ENCODE data around the gene PKN2. TPM values are rescaled to one million over a fixed set of nuclear protein-coding genes. Genes with fewer than 3 reads are reported as not detected.

Gene PKN2
- total RNA-seq, 1 experiment from 2014 or later, result 33.4 TPM

GRCh38 chr1:88655685-88656299 is 28.3 kb upstream of the PKN2 start:
- H3K4me3 Mint-ChIP-seq (ENCODE audit: unreplicated experiment), result no peak overlapping the region
- TF ChIP-seq, protein P1, sequence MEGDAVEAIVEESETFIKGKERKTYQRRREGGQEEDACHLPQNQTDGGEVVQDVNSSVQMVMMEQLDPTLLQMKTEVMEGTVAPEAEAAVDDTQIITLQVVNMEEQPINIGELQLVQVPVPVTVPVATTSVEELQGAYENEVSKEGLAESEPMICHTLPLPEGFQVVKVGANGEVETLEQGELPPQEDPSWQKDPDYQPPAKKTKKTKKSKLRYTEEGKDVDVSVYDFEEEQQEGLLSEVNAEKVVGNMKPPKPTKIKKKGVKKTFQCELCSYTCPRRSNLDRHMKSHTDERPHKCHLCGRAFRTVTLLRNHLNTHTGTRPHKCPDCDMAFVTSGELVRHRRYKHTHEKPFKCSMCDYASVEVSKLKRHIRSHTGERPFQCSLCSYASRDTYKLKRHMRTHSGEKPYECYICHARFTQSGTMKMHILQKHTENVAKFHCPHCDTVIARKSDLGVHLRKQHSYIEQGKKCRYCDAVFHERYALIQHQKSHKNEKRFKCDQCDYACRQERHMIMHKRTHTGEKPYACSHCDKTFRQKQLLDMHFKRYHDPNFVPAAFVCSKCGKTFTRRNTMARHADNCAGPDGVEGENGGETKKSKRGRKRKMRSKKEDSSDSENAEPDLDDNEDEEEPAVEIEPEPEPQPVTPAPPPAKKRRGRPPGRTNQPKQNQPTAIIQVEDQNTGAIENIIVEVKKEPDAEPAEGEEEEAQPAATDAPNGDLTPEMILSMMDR (IDR thresholded peaks at IDR 0.05; ENCODE audit: insufficient read depth in 1 of 2, low read depth in 1 of 2, low read length in 1 of 2, severe bottlenecking in 1 of 2, unreplicated experiment in 1 of 2), result peak; percentile 26 to 28
- DNase-seq, result peak in 1 of 2 experiments; percentile 4
- no peak overlapping the region for H3K27ac Mint-ChIP-seq (ENCODE audit: unreplicated experiment)
- ChIA-PET CTCF (interaction anchor here (0.6 to 1.3 kb wide), 2 partner anchors 28 to 80 kb away, joined by 3 to 10 read pairs; partner anchors contain the start of gene PKN2), POLR2A (no interaction called here)
- no peaks in the 10 kb centered on the region for H3K27me3 Mint-ChIP-seq (ENCODE audit: insufficient read depth, unreplicated experiment)
- no peaks in the 10 kb centered on the region for H3K27me3 ChIP-seq (replicated peaks; ENCODE audit: control insufficient read depth, insufficient read depth, low read length)
- no peaks in the 10 kb centered on the region for H3K36me3 ChIP-seq (ENCODE audit: control insufficient read depth, insufficient read depth, low read length)
- no peaks in the 10 kb centered on the region for H3K9me3 ChIP-seq
- intact Hi-C loops (cut with micrococcal nuclease; ENCODE audit: unreplicated experiment), result loop anchor here (2.0 kb wide), 1 partner anchor 221 kb away; no protein-coding TSS in a partner anchor
- BruUV-seq (replicated peaks), result no TSS peak
- no peak overlapping the region for H3K4me3 ChIP-seq (ENCODE audit: low read depth, low read length)
- H3K4me1 Mint-ChIP-seq (ENCODE audit: low read depth, unreplicated experiment), result no peaks in the 10 kb centered on the region
- H3K36me3 Mint-ChIP-seq (ENCODE audit: insufficient read depth, unreplicated experiment), result no peaks in the 10 kb centered on the region
- no peaks in the 10 kb centered on the region for H3K9me3 Mint-ChIP-seq (ENCODE audit: unreplicated experiment)
- H3K4me1 ChIP-seq, result no peaks in the 10 kb centered on the region

DNA sequence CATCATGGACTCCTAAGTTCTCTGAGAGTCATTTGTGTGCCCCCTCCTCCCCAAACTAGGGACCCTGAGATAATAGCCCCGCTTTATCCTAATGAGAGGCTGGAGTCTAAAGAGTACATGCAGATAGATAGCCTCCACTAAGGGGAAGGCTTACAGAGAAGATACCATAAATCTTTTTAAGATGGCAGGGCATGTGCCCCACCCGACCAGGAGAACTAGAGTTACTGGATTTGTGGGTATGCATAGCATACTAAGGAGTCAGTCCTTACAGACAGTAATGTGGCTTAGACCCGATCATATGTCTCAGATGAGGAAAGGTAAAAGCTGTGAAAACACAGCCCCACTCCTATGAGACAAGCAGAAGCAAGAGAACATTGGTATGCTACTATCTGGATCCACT is 25.7 kb upstream of the PKN2 start:
- no peak overlapping the region for H3K27ac Mint-ChIP-seq (ENCODE audit: unreplicated experiment)
- POLR2A ChIA-PET, result no interaction called here

GRCh38 chr1:88659552-88659951 is 24.5 kb upstream of the PKN2 start:
- H3K9me3 Mint-ChIP-seq (ENCODE audit: unreplicated experiment), result no peaks in the 10 kb centered on the region
- Histone ChIP-seq H3K4me1 (no peaks in the 10 kb centered on the region), H3K9me3 (no peaks in the 10 kb centered on the region), H3K36me3 (ENCODE audit: control insufficient read depth, insufficient read depth, low read length) (no peaks in the 10 kb centered on the region), H3K4me3 (ENCODE audit: low read depth, low read length) (no peak overlapping the region), H3K27me3 (replicated peaks; ENCODE audit: control insufficient read depth, insufficient read depth, low read length) (no peaks in the 10 kb centered on the region)
- no peaks in the 10 kb centered on the region for H3K4me1 Mint-ChIP-seq (ENCODE audit: low read depth, unreplicated experiment)
- no peak overlapping the region for H3K4me3 Mint-ChIP-seq (ENCODE audit: unreplicated experiment)
- H3K27ac Mint-ChIP-seq (ENCODE audit: unreplicated experiment), result no peak overlapping the region
- H3K27me3 Mint-ChIP-seq (ENCODE audit: insufficient read depth, unreplicated experiment), result no peaks in the 10 kb centered on the region
- ChIA-PET CTCF (no interaction called here), POLR2A (no interaction called here)
- TF ChIP-seq, protein P1 (IDR thresholded peaks at IDR 0.05; ENCODE audit: insufficient read depth in 1 of 2, low read depth in 1 of 2, low read length in 1 of 2, severe bottlenecking in 1 of 2, unreplicated experiment in 1 of 2), result no peak
- no peak for DNase-seq
- no peaks in the 10 kb centered on the region for H3K36me3 Mint-ChIP-seq (ENCODE audit: insufficient read depth, unreplicated experiment)
- intact Hi-C loops (cut with micrococcal nuclease; ENCODE audit: unreplicated experiment), result loop anchor here (2.0 kb wide), 1 partner anchor 25 kb away; the partner anchor contains the start of gene PKN2
- BruUV-seq (replicated peaks), result no TSS peak

More for the DNA sequence above, 25.7 kb upstream of the PKN2 start:
- H3K36me3 Mint-ChIP-seq (ENCODE audit: insufficient read depth, unreplicated experiment), result no peaks in the 10 kb centered on the region
- Histone ChIP-seq H3K36me3 (ENCODE audit: control insufficient read depth, insufficient read depth, low read length) (no peaks in the 10 kb centered on the region), H3K4me1 (no peaks in the 10 kb centered on the region), H3K9me3 (no peaks in the 10 kb centered on the region), H3K27me3 (replicated peaks; ENCODE audit: control insufficient read depth, insufficient read depth, low read length) (no peaks in the 10 kb centered on the region), H3K4me3 (ENCODE audit: low read depth, low read length) (no peak overlapping the region)
- no TSS peak for BruUV-seq (replicated peaks)
- H3K27me3 Mint-ChIP-seq (ENCODE audit: insufficient read depth, unreplicated experiment), result no peaks in the 10 kb centered on the region
- H3K4me1 Mint-ChIP-seq (ENCODE audit: low read depth, unreplicated experiment), result no peaks in the 10 kb centered on the region
- TF ChIP-seq, protein P1 (IDR thresholded peaks at IDR 0.05; ENCODE audit: insufficient read depth in 1 of 2, low read depth in 1 of 2, low read length in 1 of 2, severe bottlenecking in 1 of 2, unreplicated experiment in 1 of 2), result no peak
- H3K9me3 Mint-ChIP-seq (ENCODE audit: unreplicated experiment), result no peaks in the 10 kb centered on the region
- no peak overlapping the region for H3K4me3 Mint-ChIP-seq (ENCODE audit: unreplicated experiment)
- CTCF ChIA-PET, result interaction anchor here (0.6 kb wide), 1 partner anchor 10 kb away, joined by 3 read pairs; no protein-coding TSS in a partner anchor
- intact Hi-C loops (cut with micrococcal nuclease; ENCODE audit: unreplicated experiment), result loop anchor here (2.0 kb wide), 1 partner anchor 26 kb away; the partner anchor contains the start of gene PKN2
- no peak for DNase-seq
